Spleen (tissue), 11 donors: Measurements from ENCODE around the gene SDF2L1. TPM values are rescaled to one million over a fixed set of nuclear protein-coding genes. Genes with fewer than 3 reads are reported as not detected.
"Not testable (repeated sequence)": the region's sequence is repeated elsewhere in the genome, so short reads cannot be mapped to it uniquely, and the experiment has no call there.

Experiments used
- DNase-seq: peaks from one replicate; pipeline ENCODE4 v3.0.0-alpha.2; 2020
- H3K27ac ChIP-seq, 8 donors: fragments of 200-600 bp; sonication (generic) in 7 of 8; 1 replicate in 4 of 8; 2 replicates in 4 of 8; pipeline versions ENCODE4 v1.5.0 to v1.8.0; 2016 to 2021; ENCODE audit warnings: inconsistent platforms in 4 of 8, mild to moderate bottlenecking in 4 of 8, moderate library complexity in 1 of 8
- H3K27me3 ChIP-seq, 7 donors: fragments of 200-600 bp; sonication (generic) in 6 of 7; replicated peaks in 1 of 7; 1 replicate in 4 of 7; 2 replicates in 3 of 7; pipeline versions ENCODE4 v1.5.0 to v1.8.0; 2016 to 2021; ENCODE audit warnings: inconsistent platforms in 3 of 7, mild to moderate bottlenecking in 1 of 7
- H3K36me3 ChIP-seq, 6 donors: fragments of 200-600 bp; sonication (generic) in 5 of 6; 1 replicate in 4 of 6; 2 replicates in 2 of 6; pipeline versions ENCODE4 v1.5.0 to v1.8.0; 2016 to 2021; ENCODE audit warnings: inconsistent platforms in 2 of 6
- H3K4me1 ChIP-seq, 6 donors: fragments of 200-600 bp; sonication (generic) in 5 of 6; 1 replicate in 3 of 6; 2 replicates in 3 of 6; pipeline versions ENCODE4 v1.5.0 to v1.8.0; 2016 to 2021; ENCODE audit warnings: inconsistent platforms in 3 of 6
- H3K4me3 ChIP-seq, 8 donors: fragments of 200-600 bp; sonication (generic) in 7 of 8; 1 replicate in 4 of 8; 2 replicates in 4 of 8; pipeline versions ENCODE4 v1.5.0 to v1.8.0; 2016 to 2021; ENCODE audit warnings: inconsistent platforms in 4 of 8, mild to moderate bottlenecking in 4 of 8, moderate library complexity in 2 of 8
- H3K9me3 ChIP-seq, 8 donors: fragments of 200-600 bp; sonication (generic) in 7 of 8; 1 replicate in 4 of 8; 2 replicates in 4 of 8; pipeline versions ENCODE4 v1.5.0 to v1.8.0; 2016 to 2021; ENCODE audit warnings: inconsistent platforms in 4 of 8
- POLR2A ChIP-seq, 3 donors: fragments of 450-650 bp; IDR thresholded peaks; one replicate each; pipeline ENCODE4 v1.5.1; 2017; ENCODE audit warnings: antibody characterized with exemption in 3 of 3, mild to moderate bottlenecking in 1 of 3
- POLR2AphosphoS5 ChIP-seq, 3 donors: sonication (generic); formaldehyde crosslinking; IDR thresholded peaks; one replicate each; pipeline ENCODE4 v1.5.1; 2017; ENCODE audit warnings: antibody characterized with exemption in 3 of 3
- WGBS, 5 donors: extraction: QIAGEN DNeasy Blood & Tissue Kit in 3 of 5; methylation state at CpG; one replicate each; pipeline versions ENCODE4 v1.1.5 to v1.1.7; 2013 to 2018; 5-methylcytosine and 5-hydroxymethylcytosine counted together
- intact Hi-C: fragments of 100-400 bp; cut with DNase I; formaldehyde crosslinking; loops from one replicate; pipeline ENCODE4 v1.15.0; 2023; ENCODE audit warnings: low total_unique reads
- polyA plus RNA-seq, 3 donors: library from polyadenylated mRNA; stranded (reverse); fragments of 200-250 nt; gene quantifications; one replicate each; pipeline ENCODE4 v1.2.1, GENCODE V29; 2013
- total RNA-seq, 7 donors: library from RNA; depleted of rRNA in 3 of 7; stranded (reverse); fragments of >200 nt in 3 of 7; fragmentation: NEBNext Ultra II Directional in 4 of 7; extraction: Animal tissue kit (Norgen Biotek cat#: 25700) in 4 of 7; gene quantifications; one replicate each; pipeline versions ENCODE4 v1.1.0 to v1.2.1, GENCODE V29; 2016 to 2021
- TF ChIP-seq, protein P1 (sequence below), 11 experiments: fragments of 200-600 bp in 7 of 11; fragments of 450-650 bp in 4 of 11; sonication (generic) in 4 of 11; IDR thresholded peaks in 8 of 11; conservative IDR thresholded peaks in 3 of 11; 1 replicate in 7 of 11; 2 replicates in 4 of 11; pipeline versions ENCODE4 v1.4.0 to v1.8.0; 2016 to 2021; ENCODE audit warnings: antibody characterized with exemption in 11 of 11, inconsistent platforms in 4 of 11, mild to moderate bottlenecking in 1 of 11
- donor health status: healthy with polysubstance abuse.
- donor health status: DM: no; HTN: no; CAD: no; lungs with moderate emphysema.
- donor health status: DM: no; HTN: no; CAD: no.
- donor health status: Bipolar disorder and iron deficiency.
- donor health status: healthy.
- donor health status: DM: no; HTN: no; CAD: no.
- donor health status: DM: yes; HTN: yes; CAD: no.

SDF2L1 gene
- total and polyA plus RNA-seq, 10 donors: 16.6 to 51.9 (median 35.6) TPM

DNA sequence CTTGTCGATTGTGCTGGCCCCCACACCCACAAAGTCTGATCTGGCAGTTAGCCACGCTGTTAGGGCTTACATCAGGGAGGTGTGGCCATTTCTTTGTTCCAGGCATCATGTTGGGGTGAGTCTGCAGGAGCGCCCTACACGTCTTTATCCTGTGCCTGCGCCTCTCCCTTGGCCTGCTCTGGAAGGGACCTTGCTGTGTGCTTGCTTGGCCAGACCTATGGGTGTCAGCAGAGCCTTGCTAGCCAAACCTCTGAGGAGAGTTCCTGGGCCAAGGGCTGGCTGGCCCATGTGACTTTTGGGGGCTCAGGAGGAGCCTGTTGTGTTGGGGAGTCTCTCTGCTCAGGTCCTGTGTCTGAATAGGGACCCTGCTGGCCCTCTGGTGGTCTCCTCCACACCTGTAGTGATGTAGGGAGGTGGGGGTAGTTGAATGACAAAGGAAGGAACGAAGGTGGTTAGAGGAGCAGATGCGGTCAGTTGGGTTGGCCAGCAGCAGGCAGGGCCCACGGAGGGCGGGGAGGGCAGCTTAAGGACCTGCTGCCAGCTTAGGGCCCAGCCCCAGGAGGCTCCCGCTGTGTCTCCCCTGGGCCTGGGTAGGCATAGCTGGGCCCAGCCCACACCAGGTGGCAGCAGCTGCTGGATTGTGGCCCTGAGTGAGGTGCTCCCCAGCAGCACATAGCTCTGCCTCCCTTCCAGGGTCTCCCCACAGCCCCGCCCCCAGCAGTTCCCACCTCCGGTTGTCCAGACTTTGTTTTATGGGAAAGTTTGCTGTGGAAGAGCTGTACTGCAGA is 31.6 kb downstream of the SDF2L1 start:
- Histone ChIP-seq H3K4me3 (no peak overlapping the region), H3K27ac (no peak overlapping the region), H3K36me3 (peaks cover 4 to 96% (median 63%) of the 10 kb centered on the region in 6 donors), H3K4me1 (peaks cover 0 to 11% (median 2%) of the 10 kb centered on the region in 6 donors), H3K9me3 (no peaks in the 10 kb centered on the region), H3K27me3 (no peaks in the 10 kb centered on the region)
- no peak for DNase-seq
- no peak for TF ChIP-seq POLR2A (IDR thresholded peaks at IDR 0.05)
- no peak for TF ChIP-seq POLR2AphosphoS5 (IDR thresholded peaks at IDR 0.05)
- TF ChIP-seq, protein P1, sequence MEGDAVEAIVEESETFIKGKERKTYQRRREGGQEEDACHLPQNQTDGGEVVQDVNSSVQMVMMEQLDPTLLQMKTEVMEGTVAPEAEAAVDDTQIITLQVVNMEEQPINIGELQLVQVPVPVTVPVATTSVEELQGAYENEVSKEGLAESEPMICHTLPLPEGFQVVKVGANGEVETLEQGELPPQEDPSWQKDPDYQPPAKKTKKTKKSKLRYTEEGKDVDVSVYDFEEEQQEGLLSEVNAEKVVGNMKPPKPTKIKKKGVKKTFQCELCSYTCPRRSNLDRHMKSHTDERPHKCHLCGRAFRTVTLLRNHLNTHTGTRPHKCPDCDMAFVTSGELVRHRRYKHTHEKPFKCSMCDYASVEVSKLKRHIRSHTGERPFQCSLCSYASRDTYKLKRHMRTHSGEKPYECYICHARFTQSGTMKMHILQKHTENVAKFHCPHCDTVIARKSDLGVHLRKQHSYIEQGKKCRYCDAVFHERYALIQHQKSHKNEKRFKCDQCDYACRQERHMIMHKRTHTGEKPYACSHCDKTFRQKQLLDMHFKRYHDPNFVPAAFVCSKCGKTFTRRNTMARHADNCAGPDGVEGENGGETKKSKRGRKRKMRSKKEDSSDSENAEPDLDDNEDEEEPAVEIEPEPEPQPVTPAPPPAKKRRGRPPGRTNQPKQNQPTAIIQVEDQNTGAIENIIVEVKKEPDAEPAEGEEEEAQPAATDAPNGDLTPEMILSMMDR (IDR thresholded peaks at IDR 0.05 in 8 of 11, conservative IDR thresholded peaks at IDR 0.05 in 3 of 11): no peak
- intact Hi-C loops: no loop called here
- WGBS, 5 donors: 95 to 96% (median 96%) methylated on average over 11 to 12 of the region's 12 CpGs

DNA sequence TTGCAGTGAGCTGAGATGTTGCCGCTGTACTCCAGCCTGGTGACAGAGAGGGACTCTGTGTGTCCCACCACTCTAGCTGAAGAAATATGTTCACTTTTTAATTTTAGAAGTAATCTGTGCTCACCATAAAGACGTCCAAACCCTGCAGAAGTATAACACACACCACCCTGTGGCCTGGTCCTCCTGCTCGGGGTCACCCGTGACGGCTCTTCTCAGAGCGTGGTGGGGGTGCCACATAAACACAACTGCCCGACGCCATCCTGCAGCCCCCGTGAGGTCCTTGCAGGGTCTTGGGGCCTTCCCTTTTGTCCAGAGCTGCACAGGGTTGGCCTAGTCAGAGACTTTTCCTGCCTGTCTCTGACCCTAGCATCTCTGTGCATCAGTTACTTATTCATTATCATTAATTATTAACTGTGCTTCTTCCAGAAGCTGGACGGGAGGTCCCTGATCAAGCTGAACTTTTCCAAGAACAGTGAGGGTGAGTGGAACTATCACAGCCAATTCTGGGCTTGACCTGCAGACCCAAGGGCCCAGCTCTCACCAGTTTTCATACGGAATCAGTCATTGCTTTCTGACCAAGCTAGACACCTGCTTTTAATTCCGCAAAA is 32.6 kb downstream of the SDF2L1 start:
- WGBS, 5 donors: 95 to 97% (median 97%) methylated on average over 12 of the region's 12 CpGs
- H3K36me3 ChIP-seq: peaks cover 4 to 97% (median 60%) of the 10 kb centered on the region in 6 donors
- peaks cover 0 to 2% (median 0%) of the 10 kb centered on the region in 6 donors for H3K4me1 ChIP-seq
- no peaks in the 10 kb centered on the region for H3K9me3 ChIP-seq
- intact Hi-C loops: no loop called here
- H3K27ac ChIP-seq: no peak overlapping the region
- no peak for TF ChIP-seq POLR2AphosphoS5 (IDR thresholded peaks at IDR 0.05)
- TF ChIP-seq, protein P1 (IDR thresholded peaks at IDR 0.05 in 8 of 11, conservative IDR thresholded peaks at IDR 0.05 in 3 of 11): no peak
- no peak for TF ChIP-seq POLR2A (IDR thresholded peaks at IDR 0.05)
- no peaks in the 10 kb centered on the region for H3K27me3 ChIP-seq
- no peak for DNase-seq
- no peak overlapping the region for H3K4me3 ChIP-seq

DNA sequence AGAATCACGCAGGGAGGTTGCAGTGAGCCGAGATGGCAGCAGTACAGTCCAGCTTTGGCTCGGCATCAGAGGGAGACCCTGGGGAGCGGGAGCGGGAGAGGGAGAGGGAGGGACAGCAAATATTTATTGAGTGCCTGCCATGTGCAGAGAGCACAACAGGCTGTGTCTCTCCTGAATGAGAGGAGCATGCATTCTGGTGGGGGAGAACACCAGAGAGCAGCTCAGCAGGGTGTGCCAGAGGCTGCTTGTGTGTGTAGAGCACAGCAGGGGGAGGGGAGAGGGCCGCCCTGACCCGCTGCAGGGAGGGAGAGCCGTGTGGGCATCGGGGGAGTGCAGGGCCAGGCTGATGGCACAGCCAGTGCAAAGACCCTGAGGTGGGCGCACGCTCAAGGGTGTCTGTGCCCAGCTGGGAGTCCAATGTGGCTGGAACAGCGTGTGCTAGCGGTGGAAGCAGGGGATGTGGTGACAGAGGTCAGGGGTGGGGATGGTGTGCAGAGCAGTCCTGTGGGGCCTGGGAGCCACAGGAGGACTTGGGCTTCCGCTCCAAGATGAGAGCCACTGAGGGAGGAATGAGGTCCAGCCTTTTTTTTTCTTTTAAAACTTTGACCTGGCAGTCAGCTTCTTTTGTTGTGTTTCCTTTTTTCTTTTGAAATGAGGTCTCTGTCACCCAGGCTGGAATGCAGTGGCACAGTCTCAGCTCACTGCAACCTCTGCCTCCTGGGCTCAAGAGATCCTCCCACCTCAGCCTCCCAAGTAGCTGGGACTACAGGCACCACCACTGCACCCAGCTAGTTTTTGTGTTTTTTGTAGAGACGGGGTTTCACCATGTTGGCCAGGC is 35.7 kb downstream of the SDF2L1 start:
- H3K4me3 ChIP-seq: no peak overlapping the region
- intact Hi-C loops: no loop called here
- H3K4me1 ChIP-seq: no peaks in the 10 kb centered on the region
- H3K27ac ChIP-seq: no peak overlapping the region
- DNase-seq: no peak
- H3K36me3 ChIP-seq: peaks cover 0 to 93% (median 52%) of the 10 kb centered on the region in 6 donors
- TF ChIP-seq, protein P1 (IDR thresholded peaks at IDR 0.05 in 8 of 11, conservative IDR thresholded peaks at IDR 0.05 in 3 of 11): no peak
- peak in 2 of 3 donors; percentile 9 to 38 for TF ChIP-seq POLR2AphosphoS5 (IDR thresholded peaks at IDR 0.05)
- H3K9me3 ChIP-seq: no peaks in the 10 kb centered on the region
- 90 to 96% (median 92%) methylated on average over 15 of the region's 15 CpGs for WGBS, 5 donors
- H3K27me3 ChIP-seq: no peaks in the 10 kb centered on the region

DNA sequence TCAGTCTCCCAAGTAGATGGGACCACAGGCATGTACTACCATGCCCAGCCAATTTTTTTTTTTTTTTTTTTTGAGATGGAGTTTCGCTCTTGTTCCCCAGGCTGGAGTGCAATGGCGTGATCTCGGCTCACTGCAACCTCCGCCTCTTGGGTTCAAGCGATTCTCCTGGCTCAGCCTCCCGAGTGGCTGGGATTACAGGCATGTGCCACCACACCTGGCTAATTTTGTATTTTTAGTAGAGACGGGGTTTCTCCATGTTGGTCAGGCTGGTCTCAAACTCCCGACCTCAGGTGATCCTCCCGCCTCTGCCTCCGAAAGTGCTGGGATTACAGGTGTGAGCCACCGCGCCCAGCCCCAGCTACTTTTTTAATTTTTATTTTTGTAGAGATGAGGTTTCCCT is 36.7 kb downstream of the SDF2L1 start:
- H3K4me1 ChIP-seq, DNase-seq, intact Hi-C loops, H3K9me3 ChIP-seq, H3K27ac ChIP-seq, H3K27me3 ChIP-seq, H3K4me3 ChIP-seq: not testable (repeated sequence)
- 97 to 99% (median 98%) methylated on average over 12 of the region's 12 CpGs for WGBS, 5 donors
- H3K36me3 ChIP-seq: peaks cover 0 to 93% (median 51%) of the 10 kb centered on the region in 6 donors
